Cerebellar cortex (tissue), 1 donor: ENCODE results near the gene PHLDA3.
A peak's percentile ranks its signal among the peaks of the same experiment; 100 is the strongest.
"Not testable (repeated sequence)": the region's sequence is repeated elsewhere in the genome, so short reads cannot be mapped to it uniquely, and the experiment has no call there.

Source experiments
- DNase-seq: peaks from one replicate; pipeline ENCODE4 v3.0.0-alpha.2; 2015; ENCODE audit warnings: low spot score

PHLDA3 gene

GRCh38 chr1:201503397-201504176, 34.6 kb upstream of the PHLDA3 start:
- DNase-seq, result peak; percentile 49

DNA sequence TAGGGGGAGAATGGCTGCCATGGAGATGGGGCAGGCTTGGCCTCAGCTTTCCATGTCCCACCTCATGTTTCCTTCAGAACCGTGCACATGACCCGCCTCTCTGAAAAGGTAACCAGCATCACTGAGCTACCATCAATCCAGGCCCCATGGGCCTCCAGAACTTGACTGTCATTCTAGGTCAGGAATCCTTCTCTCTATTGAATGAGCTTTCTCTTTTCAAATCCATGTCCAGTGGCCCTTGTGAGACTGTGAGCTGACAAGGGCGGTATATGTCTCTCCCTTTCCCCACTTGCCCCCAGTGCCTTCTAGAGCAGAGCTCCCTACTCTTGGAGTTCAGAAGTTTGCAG, 33.5 kb upstream of the PHLDA3 start:
- no peak for DNase-seq

DNA sequence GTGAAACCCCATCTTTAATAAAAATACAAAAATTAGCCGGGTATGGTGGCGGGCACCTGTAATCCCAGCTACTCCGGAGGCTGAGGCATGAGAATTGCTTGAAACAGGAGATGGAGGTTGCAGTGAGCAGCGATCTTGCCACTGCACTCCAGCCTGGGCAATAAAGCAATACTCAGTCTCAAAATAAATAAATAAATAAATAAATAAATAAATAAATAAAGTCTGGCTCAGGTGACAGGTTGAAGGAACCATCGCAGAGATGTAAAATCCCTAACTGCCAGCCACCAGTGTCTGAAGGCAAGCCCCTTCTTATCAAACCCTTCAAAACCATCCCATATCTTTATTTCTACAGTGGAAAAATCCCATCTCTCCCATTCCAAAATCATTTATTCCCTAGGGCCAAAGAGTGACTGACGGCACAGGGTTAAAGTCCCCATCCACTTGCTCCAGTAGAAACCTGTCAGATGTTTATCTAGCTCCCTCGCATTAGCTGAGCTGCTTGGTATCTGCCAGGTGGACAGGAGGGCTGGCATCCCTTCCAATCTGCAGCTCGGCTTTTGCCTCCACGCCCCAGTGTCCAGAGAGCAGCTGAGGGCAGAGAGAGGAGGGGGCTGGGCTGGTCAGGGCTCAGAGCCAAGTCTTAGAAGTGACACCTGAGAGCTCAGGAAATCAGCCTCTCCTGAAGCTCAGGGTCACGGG, 33.0 kb upstream of the PHLDA3 start:
- DNase-seq, result no peak

GRCh38 chr1:201501144-201501543, 32.2 kb upstream of the PHLDA3 start:
- DNase-seq, result no peak

GRCh38 chr1:201500670-201501120, 31.7 kb upstream of the PHLDA3 start:
- DNase-seq, result peak; percentile 39

DNA sequence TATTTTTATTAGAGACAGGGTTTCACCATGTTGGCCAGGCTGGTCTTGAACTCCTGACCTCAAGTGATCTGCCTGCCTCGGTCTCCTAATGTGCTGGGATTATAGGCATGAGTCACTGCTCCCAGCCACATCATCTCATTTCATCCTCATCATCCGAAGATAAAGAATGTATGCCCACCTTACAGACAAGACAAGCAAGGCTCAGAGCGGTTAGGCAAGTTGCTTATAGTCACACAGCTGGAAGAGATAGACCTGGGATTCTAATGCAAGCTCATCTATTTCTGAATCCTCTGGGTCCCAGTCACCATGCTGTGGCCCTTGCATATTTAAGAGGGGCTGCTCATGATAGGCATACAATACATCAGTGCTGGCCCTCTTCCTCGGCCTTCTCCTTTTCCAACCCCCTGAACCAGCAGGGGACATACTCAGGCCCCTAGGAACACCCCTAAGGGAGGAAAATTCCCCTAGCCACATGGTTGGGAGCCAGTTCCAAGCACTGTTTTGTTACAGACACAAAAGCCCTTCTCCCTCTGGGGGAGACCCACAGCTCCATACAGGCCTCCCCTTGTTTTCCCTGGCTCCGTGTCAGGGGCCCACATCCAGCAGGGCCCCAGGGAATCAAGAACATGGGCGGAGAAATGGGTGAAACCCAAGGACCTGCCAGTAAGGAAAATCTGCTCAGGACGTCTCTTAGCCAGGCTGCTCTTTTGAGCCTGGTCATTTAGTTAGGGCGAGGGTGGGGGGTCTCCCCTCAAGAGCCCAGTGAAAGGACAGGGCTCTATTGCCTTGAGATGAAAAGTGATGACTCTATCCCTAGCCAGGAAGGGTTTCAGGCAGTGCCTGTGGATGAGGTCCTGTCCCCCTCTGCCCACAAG, 31.0 kb upstream of the PHLDA3 start:
- peak; percentile 22 for DNase-seq

- DNase-seq, result no peak
Measured at GRCh38 chr1:201499191-201499590, 30.2 kb upstream of the PHLDA3 start.

DNA sequence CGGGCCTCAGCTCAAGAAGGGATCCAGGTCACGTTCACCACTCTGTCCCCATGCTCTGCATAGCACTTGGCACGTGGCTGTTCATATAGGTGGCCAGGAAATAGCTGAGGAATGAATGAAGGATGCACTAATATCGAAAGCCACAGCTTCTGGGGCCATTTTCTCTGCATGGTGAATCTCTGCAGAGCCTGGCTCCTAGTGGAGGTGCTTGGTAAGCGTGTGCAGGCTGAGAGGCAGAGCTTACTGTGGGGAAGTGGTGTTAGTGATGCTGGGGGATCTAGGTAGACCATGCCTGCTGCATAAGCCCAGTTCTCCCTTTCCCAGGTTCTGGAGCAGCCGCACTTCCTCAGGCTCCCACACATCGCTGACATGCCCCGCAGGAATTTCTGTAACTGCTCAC, 29.6 kb upstream of the PHLDA3 start:
- DNase-seq, result no peak

GRCh38 chr1:201497935-201498509, 29.0 kb upstream of the PHLDA3 start:
- DNase-seq, result no peak

DNA sequence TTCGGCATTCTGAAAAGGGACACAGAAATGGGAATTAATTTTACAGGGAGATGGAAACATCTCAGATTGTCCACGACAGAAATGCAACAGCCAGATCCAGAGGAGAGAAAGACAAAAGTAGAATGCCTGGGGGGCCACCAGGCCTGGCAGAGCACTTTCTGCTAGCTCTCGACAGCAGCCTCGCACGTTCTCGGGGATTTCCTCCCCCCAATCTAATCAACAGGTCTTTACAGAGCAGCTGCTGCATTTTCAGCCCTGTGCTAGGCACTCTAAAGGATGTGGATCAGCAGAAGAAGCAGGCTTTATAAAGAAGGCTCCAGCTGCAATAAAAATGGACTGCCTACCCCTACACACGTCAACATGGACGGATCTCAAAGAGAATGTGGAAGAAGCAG, 27.3 kb upstream of the PHLDA3 start:
- no peak for DNase-seq

GRCh38 chr1:201495551-201496295, 26.7 kb upstream of the PHLDA3 start:
- no peak for DNase-seq

DNA sequence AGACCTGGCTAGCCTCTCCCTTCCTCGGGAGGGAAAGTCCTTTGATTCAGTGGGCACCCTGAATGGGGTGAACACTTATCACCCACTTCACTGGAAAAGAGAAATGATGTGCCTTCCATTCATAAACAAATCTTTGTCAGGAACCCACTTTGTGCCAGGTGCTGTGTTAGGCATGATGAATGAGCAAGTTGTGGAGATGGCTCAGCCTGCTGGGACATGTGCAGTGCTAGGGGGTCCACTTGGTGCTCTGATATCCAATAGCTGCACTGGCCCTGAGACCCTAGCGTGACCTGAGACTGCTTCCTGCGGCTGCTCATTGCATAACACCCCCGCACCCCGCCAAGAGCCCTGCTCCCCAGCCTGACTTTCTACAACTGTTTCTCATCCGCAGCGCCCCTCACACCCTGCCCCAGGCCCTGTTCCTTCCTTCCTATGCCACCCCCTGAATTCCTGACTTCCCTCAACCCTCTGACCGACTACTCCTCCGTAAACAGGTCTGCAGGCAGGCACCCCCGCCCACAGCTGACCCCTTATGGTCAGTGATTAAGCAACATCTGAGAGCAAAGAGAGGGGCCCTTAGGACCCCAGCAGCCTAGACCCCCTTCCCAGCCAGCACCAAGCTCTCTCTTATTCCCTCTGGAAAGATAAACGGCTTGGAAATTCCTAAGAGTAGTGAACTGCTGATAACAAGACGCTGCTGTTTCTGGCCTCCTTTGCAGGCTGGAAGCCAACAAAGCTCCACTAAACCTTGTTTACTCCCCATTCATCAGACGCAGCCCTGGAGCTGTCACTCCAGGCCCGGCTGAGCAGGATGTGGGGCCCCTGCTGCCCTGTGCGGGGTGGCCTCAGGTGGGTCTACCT, 25.0 kb upstream of the PHLDA3 start:
- DNase-seq, result no peak

DNA sequence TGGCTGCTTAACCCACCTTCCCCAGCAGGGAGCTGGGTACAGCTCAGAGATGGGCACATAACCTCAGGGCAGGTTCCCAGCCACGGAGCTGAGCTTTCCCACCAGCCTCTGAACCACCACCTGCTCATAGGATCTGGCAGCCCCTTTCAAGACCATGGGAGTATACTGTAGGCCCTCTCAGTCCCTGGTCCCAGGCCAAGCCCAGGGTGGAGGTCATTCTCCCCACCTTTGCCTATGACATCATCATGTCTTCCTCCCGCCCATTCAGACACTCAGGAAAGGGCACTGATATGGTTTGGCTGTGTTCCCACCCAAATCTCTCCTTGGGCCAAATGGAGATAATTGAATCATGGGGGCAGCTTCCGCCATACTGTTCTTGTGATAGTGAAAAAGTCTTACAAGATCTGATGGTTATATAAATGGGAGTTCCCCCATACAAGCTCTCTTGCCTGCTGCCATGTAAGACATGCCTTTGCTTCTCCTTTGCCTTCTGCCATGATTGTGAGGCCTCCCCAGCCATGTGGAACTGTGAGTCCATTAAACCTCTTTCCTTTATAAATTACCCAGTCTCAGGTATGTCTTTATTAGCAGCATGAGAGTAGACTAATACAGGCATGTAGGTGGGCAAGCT, 24.2 kb upstream of the PHLDA3 start:
- DNase-seq, result not testable (repeated sequence)

DNA sequence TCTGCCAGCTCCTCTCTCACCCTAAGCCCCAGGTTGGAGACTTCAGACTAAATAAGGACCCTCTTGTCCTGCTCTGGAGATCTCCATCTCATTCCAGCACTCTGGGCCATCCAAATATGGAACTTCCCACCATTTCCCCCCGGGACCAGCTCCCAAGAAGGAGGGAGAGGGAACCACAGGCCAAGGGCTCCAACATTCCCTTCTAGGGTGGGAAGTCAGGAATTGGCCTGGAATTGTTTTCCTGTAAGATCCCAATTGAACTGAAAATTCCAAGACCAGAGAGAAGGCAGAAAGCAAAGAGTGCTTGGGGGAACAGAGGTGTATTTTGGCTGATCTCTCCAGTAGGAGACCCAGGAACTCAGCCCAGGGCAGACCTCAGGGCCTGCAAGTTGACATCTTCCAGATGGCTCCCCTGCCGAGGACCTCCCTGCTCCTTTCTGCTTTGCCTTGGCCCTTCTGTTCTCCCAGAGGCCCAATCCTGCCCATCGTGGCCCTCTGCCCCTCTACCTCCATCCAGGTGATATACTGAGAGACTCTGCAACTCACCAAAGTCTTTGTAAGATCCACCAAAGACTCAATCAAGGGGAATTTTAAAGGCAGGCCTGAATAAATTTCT, 23.0 kb upstream of the PHLDA3 start:
- DNase-seq, result no peak

- DNase-seq, result no peak
Measured at GRCh38 chr1:201490708-201491131, 21.7 kb upstream of the PHLDA3 start.

GRCh38 chr1:201489643-201490261, 20.8 kb upstream of the PHLDA3 start:
- no peak for DNase-seq

- no peak for DNase-seq
Measured at GRCh38 chr1:201488830-201489589, 20.0 kb upstream of the PHLDA3 start.

DNA sequence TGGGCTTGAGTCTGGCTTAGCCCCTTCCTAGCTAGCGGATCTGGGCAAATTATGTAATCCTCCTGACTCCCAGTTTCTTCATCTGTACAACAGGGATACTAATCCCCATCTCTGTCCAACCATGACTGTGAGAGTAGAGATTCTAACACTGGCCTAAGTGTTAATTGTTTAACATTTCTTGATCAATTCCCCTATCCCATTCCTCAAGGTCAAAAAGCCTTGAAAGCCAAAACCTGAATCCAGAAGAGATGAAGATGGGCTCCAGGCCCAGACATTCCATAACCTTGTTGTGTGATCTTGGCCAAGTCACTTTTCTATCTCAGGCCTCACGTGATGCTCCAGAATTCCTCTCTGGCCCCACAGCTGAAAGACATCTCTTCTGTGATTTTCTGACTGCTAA, 18.8 kb upstream of the PHLDA3 start:
- DNase-seq, result no peak
